IPS-NIHi11 (cell line): ENCODE measurements around the gene ESR2.

Experiments used
- DNase-seq: peaks from one replicate; pipeline ENCODE4 v3.0.0; 2012; ENCODE audit warnings: mixed read lengths, low spot score

The ESR2 gene

GRCh38 chr14:64035143-64035542 is 259.0 kb downstream of the ESR2 start:
- DNase-seq = no peak
